ENCODE results near the gene RIPPLY3.
"Not testable (repeated sequence)": the region's sequence is repeated elsewhere in the genome, so short reads cannot be mapped to it uniquely, and the experiment has no call there.

RIPPLY3 gene

GRCh38 chr21:37032877-37033471, 26.5 kb downstream of the RIPPLY3 start:
- DNase-seq (ENCODE audit: low spot score): no peak
- TF ChIP-seq, protein P1, sequence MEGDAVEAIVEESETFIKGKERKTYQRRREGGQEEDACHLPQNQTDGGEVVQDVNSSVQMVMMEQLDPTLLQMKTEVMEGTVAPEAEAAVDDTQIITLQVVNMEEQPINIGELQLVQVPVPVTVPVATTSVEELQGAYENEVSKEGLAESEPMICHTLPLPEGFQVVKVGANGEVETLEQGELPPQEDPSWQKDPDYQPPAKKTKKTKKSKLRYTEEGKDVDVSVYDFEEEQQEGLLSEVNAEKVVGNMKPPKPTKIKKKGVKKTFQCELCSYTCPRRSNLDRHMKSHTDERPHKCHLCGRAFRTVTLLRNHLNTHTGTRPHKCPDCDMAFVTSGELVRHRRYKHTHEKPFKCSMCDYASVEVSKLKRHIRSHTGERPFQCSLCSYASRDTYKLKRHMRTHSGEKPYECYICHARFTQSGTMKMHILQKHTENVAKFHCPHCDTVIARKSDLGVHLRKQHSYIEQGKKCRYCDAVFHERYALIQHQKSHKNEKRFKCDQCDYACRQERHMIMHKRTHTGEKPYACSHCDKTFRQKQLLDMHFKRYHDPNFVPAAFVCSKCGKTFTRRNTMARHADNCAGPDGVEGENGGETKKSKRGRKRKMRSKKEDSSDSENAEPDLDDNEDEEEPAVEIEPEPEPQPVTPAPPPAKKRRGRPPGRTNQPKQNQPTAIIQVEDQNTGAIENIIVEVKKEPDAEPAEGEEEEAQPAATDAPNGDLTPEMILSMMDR (IDR thresholded peaks at IDR 0.05; ENCODE audit: extremely low read depth, missing control alignments): no peak

- DNase-seq (ENCODE audit: low spot score): not testable (repeated sequence)
These were observed 27.9 kb downstream of the RIPPLY3 start for GRCh38 chr21:37034394-37034793.

GRCh38 chr21:37036177-37036576, 29.7 kb downstream of the RIPPLY3 start:
- TF ChIP-seq, protein P1 (IDR thresholded peaks at IDR 0.05; ENCODE audit: extremely low read depth, missing control alignments): no peak
- no peak for DNase-seq (ENCODE audit: low spot score)

DNA sequence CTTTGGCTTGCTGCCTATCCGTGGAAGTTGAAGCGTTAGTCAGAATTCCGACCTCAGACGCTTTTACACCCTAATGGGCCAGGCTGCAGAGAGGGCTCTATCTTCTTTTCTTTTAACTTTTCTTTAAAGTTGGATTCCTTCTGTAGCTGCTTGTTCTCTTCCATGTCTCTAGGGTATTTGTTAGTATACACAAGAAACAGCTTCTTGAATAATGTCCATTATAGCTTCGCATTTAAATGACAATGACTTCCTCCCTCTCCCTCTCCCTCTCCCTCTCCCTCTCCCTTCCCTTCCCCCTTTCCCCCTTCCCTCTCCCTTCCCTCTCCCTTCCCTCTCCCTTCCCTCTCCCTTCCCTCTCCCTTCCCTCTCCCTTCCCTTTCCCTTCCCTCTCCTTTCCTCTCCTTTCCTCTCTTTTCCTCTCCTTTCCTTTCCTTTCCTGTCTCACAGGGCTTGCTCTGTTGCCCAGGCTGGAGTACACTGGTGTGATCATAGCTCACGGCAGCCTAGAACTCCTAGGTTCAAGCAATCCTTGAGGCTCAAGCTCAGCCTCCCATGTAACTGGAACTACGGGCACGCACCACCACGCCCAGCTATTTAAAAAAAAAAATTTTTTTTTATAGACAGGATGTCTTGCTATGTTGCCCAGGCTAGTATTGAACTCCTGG, 33.0 kb downstream of the RIPPLY3 start:
- TF ChIP-seq, protein P1 (IDR thresholded peaks at IDR 0.05; ENCODE audit: extremely low read depth, missing control alignments): no peak
- DNase-seq (ENCODE audit: low spot score): no peak

DNA sequence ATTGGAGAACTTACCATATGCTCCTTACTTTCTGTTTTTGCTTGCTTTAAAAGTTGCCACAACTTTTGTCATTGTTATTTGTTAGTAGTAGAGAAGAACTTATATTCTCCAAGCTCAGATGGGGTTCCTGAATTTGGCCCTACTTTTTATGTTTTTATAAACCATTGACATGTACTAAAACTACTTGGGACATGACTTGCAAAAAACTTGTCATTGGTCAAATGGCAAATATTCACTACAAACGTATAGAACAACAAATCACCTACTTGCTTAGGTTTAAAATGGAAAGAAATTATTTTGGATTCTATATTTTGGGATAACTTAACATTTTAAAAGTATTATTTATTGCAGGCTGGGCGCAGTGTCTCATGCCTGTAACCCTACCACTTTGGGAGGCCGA, 33.7 kb downstream of the RIPPLY3 start:
- DNase-seq (ENCODE audit: low spot score): no peak
- TF ChIP-seq, protein P1 (IDR thresholded peaks at IDR 0.05; ENCODE audit: extremely low read depth, missing control alignments): no peak

DNA sequence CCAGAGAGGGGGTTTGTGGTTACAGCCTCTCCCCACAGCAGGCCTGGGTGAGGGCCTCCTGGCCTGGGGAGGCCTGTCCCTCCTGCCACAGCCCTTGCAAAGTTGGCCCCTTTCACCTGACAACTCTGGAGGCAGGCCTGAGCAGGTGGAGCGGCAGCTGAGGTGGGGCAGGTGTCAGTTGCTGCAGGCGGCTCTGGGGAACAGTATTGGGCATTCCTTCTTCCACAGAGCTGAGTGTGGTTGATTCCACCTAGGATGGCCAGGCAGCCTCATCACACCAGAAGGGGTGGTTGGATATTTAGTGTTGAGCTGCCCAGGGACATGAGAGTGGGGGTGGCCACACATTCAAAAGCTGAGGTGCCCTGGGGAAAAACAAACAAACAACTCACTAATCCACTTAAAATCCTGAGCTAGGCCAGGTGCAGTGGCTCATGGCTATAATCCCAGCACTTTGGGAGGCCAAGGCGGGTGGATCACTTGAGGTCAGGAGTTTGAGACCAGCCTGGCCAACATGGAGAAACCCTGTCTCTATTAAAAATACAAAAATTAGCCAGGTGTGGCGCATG, 35.3 kb downstream of the RIPPLY3 start:
- TF ChIP-seq, protein P1 (IDR thresholded peaks at IDR 0.05; ENCODE audit: extremely low read depth, missing control alignments): no peak
- no peak for DNase-seq (ENCODE audit: low spot score)

DNA sequence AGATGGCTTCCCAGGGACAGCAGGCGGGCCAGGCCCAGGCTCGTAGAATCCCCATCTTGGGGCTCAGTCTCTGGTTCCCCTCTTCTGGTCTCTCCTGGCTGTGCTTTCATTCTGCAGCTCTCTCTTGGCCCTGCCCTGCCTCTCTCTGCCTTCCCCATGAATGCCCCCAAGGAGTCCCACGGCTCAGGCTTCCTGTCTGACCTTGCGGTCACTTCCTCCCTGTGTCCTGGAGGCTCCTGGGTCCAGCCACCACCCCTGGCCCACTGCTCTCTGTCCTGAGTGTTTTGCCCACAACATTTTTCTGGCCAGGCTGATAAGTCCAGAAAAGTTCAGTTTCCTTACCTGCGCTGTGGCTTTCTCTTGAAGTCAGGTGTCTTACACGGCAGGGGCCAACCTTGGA, 37.3 kb downstream of the RIPPLY3 start:
- TF ChIP-seq, protein P1 (IDR thresholded peaks at IDR 0.05; ENCODE audit: extremely low read depth, missing control alignments): no peak
- DNase-seq (ENCODE audit: low spot score): no peak
